ENCODE results near the gene RUNX2. TPM values are rescaled to one million over a fixed set of nuclear protein-coding genes. Genes with fewer than 3 reads are reported as not detected.

The RUNX2 gene
- total and polyA plus RNA-seq, 10 donors = 0.86 to 9.4 (median 6.6) TPM

- 76 to 89% (median 83%) methylated on average over 7 of the region's 7 CpGs for WGBS, 5 donors
- intact Hi-C loops (cut with DNase I; ENCODE audit: low total_unique reads) = no loop called here
These were observed 220.8 kb downstream of the RUNX2 start for GRCh38 chr6:45548657-45549515.

GRCh38 chr6:45552536-45552935, 224.4 kb downstream of the RUNX2 start:
- no peak for DNase-seq
- WGBS, 5 donors = 77 to 88% (median 80%) methylated on average over 6 of the region's 6 CpGs
- intact Hi-C loops (cut with DNase I; ENCODE audit: low total_unique reads) = no loop called here
- Histone ChIP-seq H3K4me1 (peaks cover 0 to 6% (median 0%) of the 10 kb centered on the region in 6 donors), H3K27me3 (replicated peaks in 1 of 7) (no peaks in the 10 kb centered on the region), H3K9me3 (no peaks in the 10 kb centered on the region), H3K4me3 (no peak overlapping the region), H3K27ac (no peak overlapping the region), H3K36me3 (peaks cover 0 to 1% (median 0%) of the 10 kb centered on the region in 6 donors)
- TF ChIP-seq CTCF (IDR thresholded peaks at IDR 0.05 in 8 of 11, conservative IDR thresholded peaks at IDR 0.05 in 3 of 11) (no peak), POLR2A (IDR thresholded peaks at IDR 0.05) (no peak), POLR2AphosphoS5 (IDR thresholded peaks at IDR 0.05) (no peak)

More at GRCh38 chr6:45548657-45549515, 220.8 kb downstream of the RUNX2 start:
- H3K27ac ChIP-seq = no peak overlapping the region
- no peak for DNase-seq
- H3K36me3 ChIP-seq = peaks cover 0 to 10% (median 0%) of the 10 kb centered on the region in 6 donors
- no peak overlapping the region for H3K4me3 ChIP-seq
- TF ChIP-seq POLR2A (IDR thresholded peaks at IDR 0.05) = no peak
- no peak for TF ChIP-seq POLR2AphosphoS5 (IDR thresholded peaks at IDR 0.05)
- no peak for TF ChIP-seq CTCF (IDR thresholded peaks at IDR 0.05 in 8 of 11, conservative IDR thresholded peaks at IDR 0.05 in 3 of 11)
- no peaks in the 10 kb centered on the region for H3K9me3 ChIP-seq
- H3K27me3 ChIP-seq (replicated peaks in 1 of 7) = no peaks in the 10 kb centered on the region
- H3K4me1 ChIP-seq = no peaks in the 10 kb centered on the region

GRCh38 chr6:45553730-45554344, 225.7 kb downstream of the RUNX2 start:
- no peaks in the 10 kb centered on the region for H3K27me3 ChIP-seq (replicated peaks in 1 of 7)
- no peaks in the 10 kb centered on the region for H3K36me3 ChIP-seq
- 80 to 94% (median 83%) methylated on average over 4 of the region's 4 CpGs for WGBS, 5 donors
- intact Hi-C loops (cut with DNase I; ENCODE audit: low total_unique reads) = no loop called here
- peaks cover 0 to 6% (median 0%) of the 10 kb centered on the region in 6 donors for H3K4me1 ChIP-seq
- no peak overlapping the region for H3K4me3 ChIP-seq
- H3K9me3 ChIP-seq = no peaks in the 10 kb centered on the region
- TF ChIP-seq POLR2AphosphoS5 (IDR thresholded peaks at IDR 0.05) (no peak), POLR2A (IDR thresholded peaks at IDR 0.05) (no peak), CTCF (IDR thresholded peaks at IDR 0.05 in 8 of 11, conservative IDR thresholded peaks at IDR 0.05 in 3 of 11) (no peak)
- H3K27ac ChIP-seq = no peak overlapping the region
- DNase-seq = no peak

GRCh38 chr6:45554591-45554990, 226.5 kb downstream of the RUNX2 start:
- H3K9me3 ChIP-seq = no peaks in the 10 kb centered on the region
- 0 to 29% (median 15%) methylated on average over 1 of the region's 1 CpG for WGBS, 5 donors
- TF ChIP-seq POLR2AphosphoS5 (IDR thresholded peaks at IDR 0.05) (no peak), POLR2A (IDR thresholded peaks at IDR 0.05) (no peak), CTCF (IDR thresholded peaks at IDR 0.05 in 8 of 11, conservative IDR thresholded peaks at IDR 0.05 in 3 of 11) (no peak)
- no peak for DNase-seq
- peaks cover 0 to 7% (median 0%) of the 10 kb centered on the region in 6 donors for H3K4me1 ChIP-seq
- no peaks in the 10 kb centered on the region for H3K36me3 ChIP-seq
- H3K27ac ChIP-seq = no peak overlapping the region
- intact Hi-C loops (cut with DNase I; ENCODE audit: low total_unique reads) = no loop called here
- no peak overlapping the region for H3K4me3 ChIP-seq
- H3K27me3 ChIP-seq (replicated peaks in 1 of 7) = no peaks in the 10 kb centered on the region

All from spleen (tissue), 11 donors.